ENCODE results near the gene SETD1A.

The SETD1A gene

DNA sequence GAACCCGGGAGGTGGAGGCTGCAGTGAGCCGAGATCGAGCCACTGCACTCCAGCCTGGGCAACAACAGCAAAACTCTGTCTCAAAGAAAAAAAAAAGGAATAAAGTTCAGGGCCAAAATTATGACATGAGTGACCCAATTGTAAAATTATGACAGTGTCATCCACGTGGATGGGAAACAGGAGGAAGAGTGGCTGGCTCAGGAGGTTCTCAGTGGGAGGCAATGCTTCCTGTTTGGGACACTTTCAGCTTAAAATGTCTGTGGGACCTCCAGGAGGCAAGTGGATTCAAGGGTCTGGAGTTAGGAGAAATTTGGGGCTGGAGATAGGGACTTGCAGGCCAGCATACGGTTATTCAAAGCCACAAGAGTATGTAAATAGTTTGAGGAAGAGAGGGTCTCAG, 67.8 kb downstream of the SETD1A start:
- DNase-seq, result no peak

DNA sequence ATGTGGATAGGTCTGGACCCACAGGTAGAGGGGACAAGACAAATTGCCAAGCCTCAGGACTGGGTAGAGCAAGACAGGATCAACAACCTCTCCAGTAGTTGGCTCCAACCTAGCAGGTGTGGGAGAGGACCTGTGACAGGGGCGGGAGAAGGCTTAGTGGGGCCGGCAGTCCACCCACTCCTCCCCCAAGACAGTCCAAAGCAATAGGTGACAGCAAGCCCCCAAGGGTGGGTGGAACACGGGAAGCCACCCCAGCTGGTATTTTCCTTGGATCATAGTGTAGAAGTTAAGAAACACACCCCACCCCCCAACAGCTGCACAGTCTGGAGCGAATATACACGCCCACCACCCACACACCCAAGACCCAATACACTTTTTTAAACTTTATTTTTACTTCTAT, 71.7 kb downstream of the SETD1A start:
- no peak for DNase-seq

DNA sequence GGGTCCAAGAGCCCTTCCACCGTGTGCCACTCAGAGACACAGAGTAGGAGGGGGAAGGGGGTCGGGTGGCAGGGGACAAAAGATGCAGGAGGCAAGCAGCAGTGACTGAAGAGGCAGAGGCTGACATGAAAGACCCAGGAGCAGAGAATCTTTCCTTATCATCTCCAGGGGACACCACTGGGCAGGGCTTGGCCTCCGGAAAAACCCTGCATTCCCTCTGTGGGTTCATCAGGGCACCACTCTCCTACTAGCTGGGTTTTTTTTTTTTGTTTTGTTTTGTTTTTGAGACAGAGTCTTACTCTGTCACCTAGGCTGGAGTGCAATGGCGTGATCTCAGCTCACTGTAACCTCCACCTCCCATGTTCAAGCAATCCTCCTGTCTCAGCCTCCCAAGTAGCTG, 73.7 kb downstream of the SETD1A start:
- no peak for DNase-seq

DNA sequence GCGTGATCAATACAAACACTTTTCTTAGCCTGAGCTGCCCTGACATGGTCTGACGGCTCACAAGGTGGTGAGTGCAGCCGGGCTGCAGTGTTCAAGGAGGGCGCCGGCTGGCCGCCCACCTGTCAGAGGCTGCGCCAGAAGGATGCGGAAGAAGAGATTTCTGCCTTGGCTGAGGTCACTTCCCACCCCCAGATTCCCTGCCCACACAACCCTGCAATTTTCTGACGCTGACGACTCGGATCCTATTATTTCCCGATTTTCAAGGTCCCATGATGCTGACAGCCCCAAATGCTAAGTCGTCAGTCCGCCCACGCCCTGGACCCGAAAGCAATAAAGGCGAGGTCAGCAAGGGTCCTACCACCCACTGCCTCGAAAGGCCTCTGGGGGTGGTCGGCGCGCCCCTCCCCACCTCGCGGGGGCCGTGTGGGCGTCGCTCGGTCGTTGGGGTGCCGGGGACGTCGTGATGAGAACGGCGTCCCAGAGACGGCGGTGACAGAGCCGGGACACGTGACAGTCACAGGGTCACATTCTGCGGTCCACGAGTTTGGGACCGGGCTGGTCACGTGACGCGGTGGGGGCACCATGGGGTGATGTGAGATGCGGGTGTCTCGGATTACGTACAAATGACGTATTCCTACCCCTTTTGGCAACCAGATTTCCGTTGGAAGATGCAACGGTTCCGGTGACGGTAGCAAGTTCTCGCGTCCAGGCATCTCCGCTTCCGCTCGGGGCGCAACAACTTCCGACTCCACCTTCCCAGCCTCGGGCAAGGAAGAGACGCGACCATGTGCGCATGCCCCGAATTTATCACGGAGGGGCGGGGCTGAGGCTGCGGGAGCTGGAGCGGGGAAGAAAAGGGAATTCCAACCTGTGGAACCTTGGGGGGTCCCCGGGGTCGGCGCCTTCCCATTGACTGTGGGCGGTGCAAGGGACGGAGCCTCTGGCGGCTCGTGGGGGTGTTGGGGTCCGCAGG, 75.5 kb downstream of the SETD1A start, which contains the start of gene STX4:
STX4 (plus strand) TSS at position 823 of the 973 bp plus-strand sequence. CDS start 248 bp downstream, outside the sequence.
- peak; percentile 94 for DNase-seq

DNA sequence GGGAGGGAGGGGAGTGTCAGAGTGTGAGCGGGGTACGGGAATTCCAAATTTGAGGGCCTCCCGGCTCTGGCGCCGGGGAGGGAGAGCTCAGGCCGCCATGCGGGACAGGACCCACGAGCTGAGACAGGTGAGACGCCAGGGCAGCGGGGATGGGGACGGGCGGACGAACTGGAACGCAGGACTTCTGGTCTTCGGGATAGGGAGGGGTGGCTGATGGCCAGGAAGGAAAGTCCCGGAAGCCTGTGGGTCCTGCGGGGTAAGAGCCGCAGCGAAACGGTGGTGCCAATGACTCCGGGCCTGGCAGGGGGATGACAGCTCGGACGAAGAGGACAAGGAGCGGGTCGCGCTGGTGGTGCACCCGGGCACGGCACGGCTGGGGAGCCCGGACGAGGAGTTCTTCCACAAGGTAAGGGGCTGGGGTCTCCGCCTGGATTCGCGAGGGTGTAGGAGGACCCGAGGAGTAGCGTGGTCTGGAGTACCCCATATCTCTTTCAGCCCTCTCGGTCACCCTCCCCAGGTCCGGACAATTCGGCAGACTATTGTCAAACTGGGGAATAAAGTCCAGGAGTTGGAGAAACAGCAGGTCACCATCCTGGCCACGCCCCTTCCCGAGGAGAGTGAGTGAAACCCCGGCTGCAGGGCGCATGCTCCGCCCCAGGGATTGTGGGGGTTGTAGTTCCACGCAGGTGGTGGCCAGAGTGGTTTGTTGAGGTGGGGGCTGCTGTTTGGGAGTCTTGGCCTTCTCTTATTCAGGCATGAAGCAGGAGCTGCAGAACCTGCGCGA, 76.3 kb downstream of the SETD1A start:
- DNase-seq, result peak; percentile 77
